Peyer's patch (tissue), 4 donors: ENCODE results near the gene PSMD12. TPM values are rescaled to one million over a fixed set of nuclear protein-coding genes. Genes with fewer than 3 reads are reported as not detected.
"Not testable (repeated sequence)": the region's sequence is repeated elsewhere in the genome, so short reads cannot be mapped to it uniquely, and the experiment has no call there.

Source experiments
- DNase-seq, 3 donors: peaks; one replicate each; pipeline ENCODE4 v3.0.0-alpha.2; 2017 to 2019
- H3K27ac ChIP-seq, 4 donors: fragments of 200-600 bp; sonication (generic); one replicate each; pipeline ENCODE4 v1.5.1; 2016 to 2019
- H3K27me3 ChIP-seq, 2 donors: fragments of 200-600 bp; sonication (generic); one replicate each; pipeline ENCODE4 v1.5.1; 2019
- H3K36me3 ChIP-seq, 3 donors: fragments of 200-600 bp; sonication (generic); one replicate each; pipeline ENCODE4 v1.5.1; 2016 to 2019
- H3K4me1 ChIP-seq, 4 donors: fragments of 200-600 bp; sonication (generic); one replicate each; pipeline ENCODE4 v1.5.1; 2016 to 2019
- H3K4me3 ChIP-seq, 4 donors: fragments of 200-600 bp; sonication (generic); 1 replicate in 3 of 4; 2 replicates in 1 of 4; pipeline ENCODE4 v1.5.1; 2016 to 2019; ENCODE audit warnings: mild to moderate bottlenecking in 1 of 4
- H3K9me3 ChIP-seq, 4 donors: fragments of 200-600 bp; sonication (generic); one replicate each; pipeline ENCODE4 v1.5.1; 2016 to 2019; ENCODE audit warnings: mild to moderate bottlenecking in 1 of 4
- CTCF ChIP-seq, 6 experiments: fragments of 450-650 bp in 4 of 6; fragments of 200-600 bp in 2 of 6; sonication (generic) in 1 of 6; IDR thresholded peaks; one replicate each; pipeline ENCODE4 v1.5.1; 2017 to 2019; ENCODE audit warnings: antibody characterized with exemption in 6 of 6, mild to moderate bottlenecking in 3 of 6, moderate library complexity in 1 of 6
- POLR2A ChIP-seq, 2 donors: fragments of 450-650 bp; IDR thresholded peaks; one replicate each; pipeline ENCODE4 v1.5.1; 2017; ENCODE audit warnings: antibody characterized with exemption in 2 of 2, mild to moderate bottlenecking in 2 of 2, moderate library complexity in 2 of 2
- total RNA-seq, 4 donors: library from RNA; depleted of rRNA; stranded (reverse); fragments of >200 nt; gene quantifications; one replicate each; pipeline ENCODE4 v1.1.0, GENCODE V29; 2016

Gene PSMD12
- total RNA-seq, 4 donors from 2014 or later, result 15.2 to 23.1 (median 17.1) TPM

GRCh38 chr17:67328026-67328425, 38.4 kb downstream of the PSMD12 start:
- Histone ChIP-seq H3K9me3 (no peaks in the 10 kb centered on the region), H3K27ac (no peak overlapping the region), H3K36me3 (no peaks in the 10 kb centered on the region), H3K4me3 (no peak overlapping the region), H3K27me3 (no peaks in the 10 kb centered on the region), H3K4me1 (no peaks in the 10 kb centered on the region)
- DNase-seq, result no peak
- no peak for TF ChIP-seq POLR2A (IDR thresholded peaks at IDR 0.05)
- no peak for TF ChIP-seq CTCF (IDR thresholded peaks at IDR 0.05)

GRCh38 chr17:67326959-67327745, 39.2 kb downstream of the PSMD12 start:
- H3K9me3 ChIP-seq, H3K27me3 ChIP-seq, H3K36me3 ChIP-seq, H3K27ac ChIP-seq, DNase-seq, H3K4me1 ChIP-seq, H3K4me3 ChIP-seq: not testable (repeated sequence)

DNA sequence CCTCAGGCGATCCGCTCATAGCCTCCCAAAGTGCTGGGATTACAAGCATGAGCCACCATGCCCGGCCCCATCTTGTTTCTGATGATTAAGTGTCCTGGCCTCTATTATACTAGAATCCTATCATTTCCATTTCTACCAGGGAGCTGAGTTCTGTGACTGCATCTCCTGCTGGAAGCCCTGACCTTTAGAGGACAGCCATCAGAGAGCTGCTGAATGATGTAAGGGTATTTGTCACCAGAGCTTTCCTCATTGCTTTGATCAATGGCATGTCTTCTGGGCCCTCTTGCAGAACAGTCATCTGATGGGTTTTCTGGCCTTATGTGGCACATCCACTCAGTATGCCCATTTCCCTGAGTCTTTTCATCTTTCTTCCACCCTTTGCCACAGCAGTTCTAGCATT, 39.9 kb downstream of the PSMD12 start:
- H3K4me1 ChIP-seq, result no peaks in the 10 kb centered on the region
- no peaks in the 10 kb centered on the region for H3K36me3 ChIP-seq
- H3K27ac ChIP-seq, result no peak overlapping the region
- H3K27me3 ChIP-seq, result no peaks in the 10 kb centered on the region
- DNase-seq, result no peak
- H3K4me3 ChIP-seq, result no peak overlapping the region
- no peak for TF ChIP-seq CTCF (IDR thresholded peaks at IDR 0.05)
- no peak for TF ChIP-seq POLR2A (IDR thresholded peaks at IDR 0.05)
- H3K9me3 ChIP-seq, result no peaks in the 10 kb centered on the region

DNA sequence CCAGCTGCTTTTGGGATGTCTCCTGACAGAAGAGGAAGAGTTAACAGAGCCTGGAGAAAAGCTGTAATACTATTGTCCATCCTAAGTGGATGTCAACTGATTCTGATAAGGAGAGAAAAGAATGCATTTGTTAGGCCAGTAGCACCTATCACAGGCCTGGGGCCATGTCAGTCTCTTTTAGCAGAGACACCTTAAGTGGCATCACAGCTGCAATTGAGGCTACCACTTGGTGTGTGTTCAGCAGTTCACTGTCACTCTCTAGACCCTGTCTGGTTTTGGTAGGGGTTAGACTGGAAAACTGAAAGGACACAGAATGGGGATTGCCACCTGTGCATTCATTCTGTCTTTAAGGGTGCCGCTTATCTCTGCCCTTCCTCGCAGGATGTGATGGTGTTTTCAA, 42.0 kb downstream of the PSMD12 start:
- Histone ChIP-seq H3K36me3 (no peaks in the 10 kb centered on the region), H3K4me1 (no peaks in the 10 kb centered on the region), H3K4me3 (no peak overlapping the region), H3K27ac (no peak overlapping the region), H3K9me3 (no peaks in the 10 kb centered on the region), H3K27me3 (no peaks in the 10 kb centered on the region)
- TF ChIP-seq CTCF (IDR thresholded peaks at IDR 0.05) (no peak), POLR2A (IDR thresholded peaks at IDR 0.05) (no peak)
- no peak for DNase-seq

- H3K4me3 ChIP-seq, result no peak overlapping the region
These were observed 42.9 kb downstream of the PSMD12 start for GRCh38 chr17:67323445-67323844.

More at GRCh38 chr17:67323445-67323844, 42.9 kb downstream of the PSMD12 start:
- H3K9me3 ChIP-seq, result no peaks in the 10 kb centered on the region
- H3K27me3 ChIP-seq, result no peaks in the 10 kb centered on the region
- no peak for DNase-seq
- no peaks in the 10 kb centered on the region for H3K4me1 ChIP-seq
- TF ChIP-seq CTCF (IDR thresholded peaks at IDR 0.05) (no peak), POLR2A (IDR thresholded peaks at IDR 0.05) (no peak)
- H3K36me3 ChIP-seq, result no peaks in the 10 kb centered on the region
- H3K27ac ChIP-seq, result no peak overlapping the region
